ENCODE measurements around the gene MAD1L1.

The MAD1L1 gene

GRCh38 chr7:1931951-1932270 lies 300.8 kb downstream of the MAD1L1 start:
- no peak for DNase-seq

- DNase-seq = no peak
Observed at GRCh38 chr7:1931256-1931950, 301.3 kb downstream of the MAD1L1 start.

- DNase-seq = no peak
Observed at GRCh38 chr7:1930381-1931065, 302.2 kb downstream of the MAD1L1 start.

- peak; percentile 43 for DNase-seq
Observed at GRCh38 chr7:1929349-1929925, 303.3 kb downstream of the MAD1L1 start.

GRCh38 chr7:1928645-1929348 lies 303.9 kb downstream of the MAD1L1 start:
- peak; percentile 88 for DNase-seq

- peak; percentile 29 for DNase-seq
Observed at GRCh38 chr7:1927937-1928644, 304.7 kb downstream of the MAD1L1 start.

- no peak for DNase-seq
Observed at GRCh38 chr7:1926908-1927306, 305.8 kb downstream of the MAD1L1 start.

GRCh38 chr7:1925973-1926907 lies 306.5 kb downstream of the MAD1L1 start:
- DNase-seq = no peak

GRCh38 chr7:1925349-1925748 lies 307.4 kb downstream of the MAD1L1 start:
- DNase-seq = no peak

GRCh38 chr7:1924258-1924817 lies 308.4 kb downstream of the MAD1L1 start:
- no peak for DNase-seq

- no peak for DNase-seq
Observed at GRCh38 chr7:1923409-1924257, 309.1 kb downstream of the MAD1L1 start.

- DNase-seq = no peak
Observed at GRCh38 chr7:1922870-1923236, 309.9 kb downstream of the MAD1L1 start.

GRCh38 chr7:1922071-1922869 lies 310.5 kb downstream of the MAD1L1 start:
- no peak for DNase-seq

- no peak for DNase-seq
Observed at GRCh38 chr7:1920881-1921280, 311.9 kb downstream of the MAD1L1 start.

- no peak for DNase-seq
Observed at GRCh38 chr7:1920266-1920681, 312.5 kb downstream of the MAD1L1 start.

GRCh38 chr7:1919539-1920265 lies 313.0 kb downstream of the MAD1L1 start:
- DNase-seq = no peak

GRCh38 chr7:1918881-1919525 lies 313.7 kb downstream of the MAD1L1 start:
- no peak for DNase-seq

- DNase-seq = no peak
Observed at GRCh38 chr7:1918063-1918645, 314.6 kb downstream of the MAD1L1 start.
